ENCODE measurements around the gene KCMF1. TPM values are rescaled to one million over a fixed set of nuclear protein-coding genes. Genes with fewer than 3 reads are reported as not detected.
A peak's percentile ranks its signal among the peaks of the same experiment; 100 is the strongest.

The KCMF1 gene
- total RNA-seq, 2 donors from 2014 or later, result 77.3 to 108 TPM

DNA sequence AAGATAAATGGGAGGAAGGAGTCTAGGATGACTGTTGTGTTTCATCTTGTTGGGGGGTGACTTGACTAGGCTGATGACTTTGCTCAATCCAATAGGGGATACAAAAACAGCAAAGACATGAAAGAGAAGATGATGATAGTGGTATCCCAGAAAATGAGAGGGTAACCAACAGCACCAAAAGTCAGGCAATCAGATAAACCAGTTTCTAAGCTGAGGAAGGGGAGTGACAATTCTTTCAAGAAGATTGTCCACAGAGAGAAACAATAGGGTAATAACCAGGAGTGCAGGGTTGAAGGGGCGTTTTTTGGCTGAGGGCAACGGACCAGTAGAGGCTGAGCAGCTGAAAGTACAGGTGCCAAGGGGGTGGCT, 7.7 kb upstream of the KCMF1 start:
- Mint-ChIP-seq H3K9me3 (peaks cover 3% of the 10 kb centered on the region), H3K27me3 (no peaks in the 10 kb centered on the region), H3K4me1 (peaks cover 37% of the 10 kb centered on the region), H3K27ac (peak overlapping the region; percentile 68), H3K36me3 (ENCODE audit: low read depth) (peaks cover 91% of the 10 kb centered on the region), H3K4me3 (peak overlapping the region; percentile 7)
- ATAC-seq (replicated peaks), result no peak

DNA sequence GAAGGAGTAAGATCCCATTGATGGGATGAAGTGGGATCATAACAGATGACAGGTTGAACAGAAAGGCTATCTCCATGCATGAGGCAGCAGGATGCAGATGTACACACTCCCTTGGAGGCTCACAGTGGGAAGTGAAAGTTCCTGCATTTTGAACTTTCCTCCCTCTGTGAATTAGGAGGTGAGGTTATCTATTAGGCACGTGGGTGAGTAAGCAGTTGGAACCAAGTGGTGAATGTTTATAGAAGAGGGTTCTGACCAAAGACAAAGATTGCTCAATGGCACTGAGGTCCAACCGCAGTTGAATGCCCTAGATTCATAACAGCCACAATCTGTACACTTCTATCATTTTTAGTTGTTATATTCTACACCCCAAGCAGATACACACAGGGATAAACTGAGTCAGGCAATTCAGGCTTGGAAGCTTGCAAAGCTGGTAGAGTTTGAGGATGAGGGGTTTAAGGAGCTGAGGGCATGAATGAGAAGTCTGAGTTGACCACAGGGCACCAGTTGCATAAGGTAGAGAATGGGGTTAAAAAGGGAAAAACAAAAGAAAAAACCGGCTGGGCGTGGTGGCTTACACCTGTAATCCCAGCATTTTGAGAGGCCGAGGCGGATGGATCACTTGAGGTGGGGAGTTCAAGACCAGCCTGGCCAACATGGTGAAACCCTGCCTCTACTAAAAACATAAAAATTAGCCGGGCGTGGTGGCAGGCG, 7.1 kb upstream of the KCMF1 start:
- H3K36me3 Mint-ChIP-seq (ENCODE audit: low read depth), result peaks cover 95% of the 10 kb centered on the region
- H3K27me3 Mint-ChIP-seq, result no peaks in the 10 kb centered on the region
- peaks cover 39% of the 10 kb centered on the region for H3K4me1 Mint-ChIP-seq
- ATAC-seq (replicated peaks), result no peak
- H3K9me3 Mint-ChIP-seq, result peaks cover 3% of the 10 kb centered on the region
- peak overlapping the region; percentile 68 for H3K27ac Mint-ChIP-seq
- H3K4me3 Mint-ChIP-seq, result peak overlapping the region; percentile 7

DNA sequence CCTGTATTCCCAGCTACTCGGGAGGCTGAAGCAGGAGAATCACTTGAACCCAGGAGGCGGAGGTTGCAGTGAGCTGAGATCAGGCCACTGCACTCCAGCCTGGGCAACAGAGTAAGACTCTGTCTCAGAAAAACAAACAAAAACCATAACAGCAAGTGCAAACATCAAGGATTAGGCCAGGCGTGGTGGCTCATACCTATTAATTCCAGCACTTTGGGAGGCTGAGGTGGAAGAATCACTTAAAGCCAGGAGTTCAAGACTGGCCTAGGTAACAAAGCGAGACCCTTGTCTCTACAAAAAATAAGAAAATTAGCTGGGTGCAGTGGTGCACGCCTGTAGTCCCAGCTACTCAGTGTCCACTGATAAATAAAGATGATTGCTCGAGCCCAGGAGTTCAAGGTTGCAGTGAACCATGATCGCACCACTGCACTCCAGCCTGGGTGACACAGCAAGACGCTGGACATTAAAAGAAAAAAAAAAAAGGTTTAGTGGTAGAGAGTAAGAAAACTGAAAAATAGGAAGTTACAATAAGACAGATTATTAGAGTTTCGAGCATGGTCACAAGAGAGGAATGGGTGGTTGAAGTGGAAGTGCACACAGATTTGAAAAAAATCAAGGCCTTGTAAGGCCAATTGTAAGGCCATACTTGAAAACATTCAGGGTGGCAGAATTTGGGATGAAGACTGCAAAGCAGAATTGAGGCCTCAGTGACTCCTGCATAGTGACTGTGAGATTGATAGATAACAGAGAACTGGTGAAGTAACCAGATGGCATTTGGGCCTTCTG, 6.4 kb upstream of the KCMF1 start:
- ATAC-seq (replicated peaks), result no peak

DNA sequence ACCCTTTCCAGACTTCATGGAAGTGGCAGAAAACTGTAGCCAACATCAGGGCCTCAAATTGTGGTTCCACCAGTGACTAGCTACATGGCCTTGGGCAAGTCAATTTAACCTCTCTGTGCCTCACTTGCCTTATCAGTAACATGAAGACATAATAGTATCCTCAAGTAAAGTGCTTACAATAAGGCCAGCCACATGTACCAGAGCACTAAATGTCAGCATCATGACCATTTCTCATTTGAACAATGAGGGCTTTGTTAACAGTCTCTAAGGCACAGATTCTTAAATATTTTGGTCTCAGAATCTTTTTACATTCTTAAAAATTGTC, 5.8 kb upstream of the KCMF1 start:
- Mint-ChIP-seq H3K27ac (no peak overlapping the region), H3K9me3 (peaks cover 3% of the 10 kb centered on the region), H3K4me1 (peaks cover 37% of the 10 kb centered on the region), H3K36me3 (ENCODE audit: low read depth) (peaks cover 95% of the 10 kb centered on the region), H3K27me3 (no peaks in the 10 kb centered on the region), H3K4me3 (no peak overlapping the region)
- no peak for ATAC-seq (replicated peaks)

More for the DNA sequence above, 6.4 kb upstream of the KCMF1 start:
- H3K27me3 Mint-ChIP-seq, result no peaks in the 10 kb centered on the region
- H3K36me3 Mint-ChIP-seq (ENCODE audit: low read depth), result peaks cover 95% of the 10 kb centered on the region
- no peak overlapping the region for H3K4me3 Mint-ChIP-seq
- H3K4me1 Mint-ChIP-seq, result peaks cover 38% of the 10 kb centered on the region
- H3K27ac Mint-ChIP-seq, result peak overlapping the region; percentile 68
- peaks cover 3% of the 10 kb centered on the region for H3K9me3 Mint-ChIP-seq

DNA sequence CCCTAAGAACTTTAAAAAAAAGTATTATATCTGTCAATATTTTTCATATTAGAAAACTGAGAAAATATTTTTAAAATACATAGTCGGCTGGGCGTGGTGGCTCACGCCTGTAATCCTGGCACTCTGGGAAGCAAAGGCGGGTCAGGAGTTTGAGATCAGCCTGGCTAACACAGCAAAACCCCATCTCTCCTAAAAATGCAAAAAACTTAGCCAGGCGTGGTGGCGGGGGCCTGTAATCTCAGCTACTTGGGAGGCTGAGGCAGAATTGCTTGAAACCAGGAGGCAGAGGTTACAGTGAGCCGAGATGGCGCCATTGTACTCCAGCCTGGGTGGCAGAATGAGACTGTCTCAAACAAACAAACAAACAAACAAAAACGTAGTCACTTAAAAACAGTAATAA, 5.1 kb upstream of the KCMF1 start:
- no peak for ATAC-seq (replicated peaks)
- Mint-ChIP-seq H3K27ac (no peak overlapping the region), H3K4me1 (peaks cover 37% of the 10 kb centered on the region), H3K9me3 (peaks cover 3% of the 10 kb centered on the region), H3K4me3 (no peak overlapping the region), H3K36me3 (ENCODE audit: low read depth) (peaks cover 90% of the 10 kb centered on the region), H3K27me3 (no peaks in the 10 kb centered on the region)

DNA sequence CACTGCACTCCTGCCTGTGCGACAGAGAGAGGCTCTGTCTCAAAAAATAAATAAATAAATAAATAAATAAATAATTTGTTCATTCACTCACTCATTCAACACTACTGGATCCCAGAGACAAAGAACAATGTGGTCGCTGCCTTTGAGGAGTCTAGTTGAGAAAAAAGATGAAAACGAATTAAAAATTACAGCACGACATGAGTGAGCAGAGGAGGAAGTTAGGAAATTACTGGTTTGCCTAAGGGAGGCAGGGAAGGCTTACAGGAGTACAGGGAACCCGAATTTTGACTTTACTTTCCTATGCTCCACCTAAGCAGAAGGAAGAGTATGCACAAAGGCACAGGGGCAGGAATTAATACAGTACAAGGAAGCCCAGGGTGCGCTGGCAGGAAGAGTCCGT, 4.2 kb upstream of the KCMF1 start:
- peak overlapping the region; percentile 83 for H3K27ac Mint-ChIP-seq
- H3K27me3 Mint-ChIP-seq, result no peaks in the 10 kb centered on the region
- H3K9me3 Mint-ChIP-seq, result peaks cover 3% of the 10 kb centered on the region
- peaks cover 37% of the 10 kb centered on the region for H3K4me1 Mint-ChIP-seq
- peak overlapping the region; percentile 60 for H3K4me3 Mint-ChIP-seq
- no peak for ATAC-seq (replicated peaks)
- H3K36me3 Mint-ChIP-seq (ENCODE audit: low read depth), result peaks cover 81% of the 10 kb centered on the region

DNA sequence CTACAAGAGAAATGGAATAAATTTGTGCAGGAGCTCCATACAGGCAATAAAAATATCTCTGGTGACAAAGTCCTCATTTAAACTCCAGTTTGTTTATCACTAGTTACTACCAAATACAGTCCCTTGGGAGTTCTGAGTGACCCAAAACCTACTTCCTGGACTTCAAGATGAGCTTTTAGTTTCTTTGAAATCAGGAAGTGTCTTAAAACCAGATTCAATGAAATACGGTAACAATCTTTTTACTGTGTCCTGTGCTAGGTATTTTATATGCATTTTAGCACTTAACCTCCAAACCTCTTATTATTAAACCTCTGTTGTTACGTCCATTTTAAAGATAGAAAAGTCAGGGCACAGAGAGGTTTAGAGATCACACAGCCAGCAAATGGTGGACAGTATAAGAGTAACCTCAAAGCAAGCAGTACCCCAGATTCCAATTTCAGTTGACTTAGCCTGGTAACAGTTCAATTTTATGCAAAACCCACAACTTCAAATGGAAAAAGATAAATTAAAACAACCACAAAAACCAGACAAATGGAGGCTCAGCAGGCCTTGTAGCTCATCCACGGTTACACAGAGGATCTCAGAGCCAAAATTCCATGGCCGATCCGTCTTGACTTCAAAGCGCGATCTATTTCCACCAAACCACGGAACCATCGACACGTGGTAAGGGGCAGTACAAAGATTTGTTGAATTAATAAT, 1.3 kb upstream of the KCMF1 start:
- Mint-ChIP-seq H3K4me3 (peak overlapping the region; percentile 98), H3K9me3 (no peaks in the 10 kb centered on the region)

DNA sequence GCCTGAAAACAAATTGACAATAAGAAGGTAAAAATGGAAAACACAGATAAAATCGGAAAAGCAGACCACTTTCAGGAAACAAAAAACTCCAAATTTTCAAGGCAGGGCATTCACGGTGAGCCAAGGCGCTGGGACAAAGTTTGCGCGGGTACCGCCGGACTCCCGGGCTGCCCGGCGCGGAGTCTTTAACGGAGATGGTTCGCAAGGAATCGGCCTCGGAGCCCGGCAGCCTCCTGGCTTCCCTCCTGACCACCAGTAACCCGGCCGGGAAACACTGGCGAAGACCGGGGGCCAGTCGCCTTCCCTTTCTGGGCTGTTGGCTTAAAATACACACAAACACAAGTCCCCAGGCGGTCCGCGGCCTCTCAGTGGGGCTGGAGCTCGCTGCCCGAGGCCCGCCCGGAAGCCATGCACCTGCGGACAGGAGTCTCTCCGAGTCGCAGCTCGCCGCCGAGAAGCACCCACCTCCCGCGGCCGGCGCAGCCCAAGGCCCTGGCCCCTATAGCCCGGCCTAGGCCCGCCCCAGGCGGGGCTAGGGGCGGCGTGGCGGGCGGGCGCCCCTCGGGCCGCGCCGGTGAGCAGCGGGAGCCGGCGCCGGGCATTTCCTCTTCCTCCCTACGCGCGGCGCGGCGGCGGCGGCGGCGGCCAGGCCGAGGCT, 622 bp upstream of the KCMF1 start:
- Mint-ChIP-seq H3K4me1 (peaks cover 21% of the 10 kb centered on the region), H3K4me3 (peak overlapping the region; percentile 98), H3K9me3 (no peaks in the 10 kb centered on the region), H3K27me3 (no peaks in the 10 kb centered on the region), H3K36me3 (ENCODE audit: low read depth) (peaks cover 73% of the 10 kb centered on the region), H3K27ac (peak overlapping the region; percentile 100)
- peak; percentile 44 for ATAC-seq (replicated peaks)

More for the DNA sequence above, 1.3 kb upstream of the KCMF1 start:
- H3K4me1 Mint-ChIP-seq, result peaks cover 26% of the 10 kb centered on the region
- H3K27me3 Mint-ChIP-seq, result no peaks in the 10 kb centered on the region
- peak overlapping the region; percentile 100 for H3K27ac Mint-ChIP-seq
- no peak for ATAC-seq (replicated peaks)
- H3K36me3 Mint-ChIP-seq (ENCODE audit: low read depth), result peaks cover 77% of the 10 kb centered on the region

DNA sequence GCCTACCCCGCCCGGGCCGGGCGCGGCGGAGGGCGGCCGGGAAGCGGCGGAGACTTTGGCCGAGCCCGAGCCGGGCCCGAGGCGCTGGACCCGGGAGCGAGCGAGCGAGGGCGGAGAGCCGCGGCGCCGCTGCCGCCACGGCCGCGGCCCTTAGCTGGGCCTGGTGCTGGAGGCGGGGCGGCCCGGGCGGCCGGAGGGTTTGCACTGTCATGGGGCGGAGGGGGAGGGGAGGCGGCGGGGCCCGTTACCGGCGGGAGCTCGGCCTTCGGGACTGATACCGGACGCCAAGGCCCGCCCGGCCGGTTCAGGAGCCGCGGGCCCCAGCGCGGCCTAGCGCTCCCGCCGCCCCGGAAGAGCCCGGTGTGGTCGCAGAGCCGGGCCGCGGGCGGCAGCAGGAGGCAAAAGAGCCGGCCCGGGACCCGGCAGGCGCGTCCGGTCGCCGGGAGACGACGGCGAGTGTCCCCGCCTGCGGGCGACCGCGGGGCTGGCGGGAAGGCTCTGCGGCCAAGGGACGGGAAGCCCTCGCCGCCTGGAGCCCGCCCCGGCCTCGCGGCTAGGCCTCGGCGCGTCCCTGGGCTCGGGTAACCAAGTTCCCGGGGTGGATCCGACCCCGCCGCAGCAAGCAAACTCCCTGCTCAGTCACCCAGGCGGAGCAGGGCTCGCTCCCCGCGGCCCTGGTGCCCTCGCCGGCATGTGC, 697 bp downstream of the KCMF1 start:
- Mint-ChIP-seq H3K27ac (peak overlapping the region; percentile 99), H3K9me3 (no peaks in the 10 kb centered on the region), H3K4me1 (peaks cover 19% of the 10 kb centered on the region), H3K4me3 (peak overlapping the region; percentile 98), H3K36me3 (ENCODE audit: low read depth) (peaks cover 71% of the 10 kb centered on the region), H3K27me3 (no peaks in the 10 kb centered on the region)
- peak; percentile 48 for ATAC-seq (replicated peaks)

DNA sequence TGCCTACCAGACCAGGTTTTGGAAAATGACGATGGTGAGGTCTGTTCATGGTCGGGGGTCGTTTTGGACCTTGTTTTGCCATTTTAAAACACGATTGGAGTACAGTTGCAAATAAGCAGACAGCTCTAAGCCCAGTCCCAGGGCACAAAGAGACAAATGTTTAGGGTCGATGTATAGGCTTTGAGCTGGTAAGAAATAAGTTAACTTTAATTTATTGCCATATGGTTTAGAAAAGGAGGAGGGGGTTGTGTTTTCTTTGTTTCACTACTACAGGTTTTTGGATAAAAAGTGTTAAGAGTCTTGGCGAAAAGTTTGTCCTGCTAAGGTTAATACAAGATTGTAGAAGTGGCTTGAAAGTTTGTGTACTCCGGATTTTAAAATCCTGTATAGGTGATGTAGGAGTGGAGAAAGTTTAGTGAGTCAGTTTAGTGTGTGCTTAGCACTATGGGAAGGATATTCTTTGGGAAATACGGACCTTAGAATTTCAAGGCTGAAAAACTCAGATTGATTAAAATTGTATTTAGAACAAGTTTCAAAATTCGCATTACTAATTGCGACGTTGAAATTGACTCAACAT, 1.3 kb downstream of the KCMF1 start:
- Mint-ChIP-seq H3K27ac (peak overlapping the region; percentile 99), H3K36me3 (ENCODE audit: low read depth) (peaks cover 73% of the 10 kb centered on the region), H3K4me1 (peaks cover 16% of the 10 kb centered on the region), H3K27me3 (no peaks in the 10 kb centered on the region), H3K4me3 (peak overlapping the region; percentile 98), H3K9me3 (no peaks in the 10 kb centered on the region)
- peak; percentile 0 for ATAC-seq (replicated peaks)

DNA sequence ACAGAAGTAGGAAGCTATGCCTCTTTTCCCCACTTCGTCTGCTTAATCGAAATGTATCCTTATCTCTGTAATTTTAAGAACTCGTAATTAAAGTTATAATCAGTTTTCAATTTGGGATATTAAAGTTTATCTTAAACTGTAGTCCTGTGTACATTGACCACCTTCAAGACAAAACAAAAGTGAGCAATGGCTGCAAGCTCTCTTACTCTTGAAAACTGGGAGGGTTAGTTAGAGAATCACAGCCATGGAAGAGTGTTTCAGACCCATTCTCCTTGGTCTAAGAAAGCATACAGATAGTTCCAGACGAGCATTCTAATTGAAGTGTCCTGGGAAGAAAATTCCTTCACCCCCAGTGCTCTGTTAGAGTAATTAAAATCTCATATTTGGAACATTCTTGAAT, 2.0 kb downstream of the KCMF1 start:
- Mint-ChIP-seq H3K27me3 (no peaks in the 10 kb centered on the region), H3K4me3 (peak overlapping the region; percentile 98), H3K4me1 (peaks cover 15% of the 10 kb centered on the region), H3K9me3 (no peaks in the 10 kb centered on the region), H3K36me3 (ENCODE audit: low read depth) (peaks cover 75% of the 10 kb centered on the region), H3K27ac (peak overlapping the region; percentile 99)
- no peak for ATAC-seq (replicated peaks)

DNA sequence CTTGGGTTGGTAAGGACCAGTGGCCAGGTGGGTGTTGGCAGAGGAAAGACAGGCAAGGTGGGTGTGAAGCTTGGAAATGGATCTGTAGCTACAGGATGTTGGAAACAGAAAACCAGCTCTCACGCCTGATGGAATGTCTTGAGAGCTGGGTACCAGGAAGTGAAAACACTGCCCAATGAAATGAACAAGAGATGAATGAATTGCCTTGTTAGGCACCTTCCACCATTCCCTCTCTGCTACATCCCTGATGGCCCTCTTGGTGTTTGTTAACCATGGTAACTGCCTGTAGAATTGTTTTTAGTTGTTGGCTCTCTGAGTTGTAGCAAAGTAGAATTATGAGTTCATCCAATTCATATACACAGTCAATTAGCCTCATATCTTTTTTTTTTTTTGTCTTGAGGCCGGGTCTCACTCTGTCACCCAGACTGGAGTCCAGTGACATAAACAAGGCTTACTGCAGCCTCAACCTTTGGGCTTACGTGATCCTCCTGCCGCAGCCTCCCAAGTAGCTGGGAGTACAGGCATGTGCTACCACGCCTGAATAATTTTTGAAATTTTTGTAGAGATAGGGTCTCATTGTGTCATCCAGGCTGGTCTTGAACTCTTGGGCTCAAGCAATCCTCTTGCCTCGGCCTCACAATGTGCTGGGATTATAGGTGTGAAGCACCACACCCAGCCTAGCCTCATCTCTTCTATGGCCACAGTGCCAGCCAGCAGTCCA, 9.5 kb downstream of the KCMF1 start:
- H3K27ac Mint-ChIP-seq, result peak overlapping the region; percentile 60
- peaks cover 31% of the 10 kb centered on the region for H3K4me1 Mint-ChIP-seq

DNA sequence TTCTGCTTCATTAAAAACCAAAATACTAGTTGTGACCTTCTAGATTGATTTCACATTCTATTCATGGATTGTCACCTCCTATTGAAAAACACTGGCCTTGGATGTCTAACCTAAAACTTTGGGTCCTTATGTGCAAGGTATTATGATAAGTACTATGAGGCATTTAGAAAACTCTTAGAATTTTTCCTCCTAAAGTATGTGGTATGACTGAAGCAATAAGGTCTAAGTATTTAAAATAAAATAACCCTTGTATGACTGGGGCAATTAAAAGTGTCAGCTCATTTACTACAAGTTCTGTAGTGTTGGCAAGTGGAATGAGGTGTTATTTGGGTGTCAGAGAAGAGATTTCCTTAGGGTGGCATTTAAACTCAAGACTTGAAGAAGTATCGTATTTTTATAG, 15.1 kb downstream of the KCMF1 start:
- Mint-ChIP-seq H3K4me3 (peak overlapping the region; percentile 30), H3K4me1 (peaks cover 42% of the 10 kb centered on the region), H3K36me3 (ENCODE audit: low read depth) (peaks cover 23% of the 10 kb centered on the region), H3K27ac (no peak overlapping the region), H3K27me3 (no peaks in the 10 kb centered on the region), H3K9me3 (no peaks in the 10 kb centered on the region)
- no peak for ATAC-seq (replicated peaks)

More for the DNA sequence above, 9.5 kb downstream of the KCMF1 start:
- ATAC-seq (replicated peaks), result peak; percentile 14
- Mint-ChIP-seq H3K9me3 (no peaks in the 10 kb centered on the region), H3K36me3 (ENCODE audit: low read depth) (peaks cover 61% of the 10 kb centered on the region), H3K4me3 (peak overlapping the region; percentile 19), H3K27me3 (no peaks in the 10 kb centered on the region)

Data from activated T-helper 17 cell treated with anti-CD3 and anti-CD28 coated beads, Interleukin-2, amount 50 U/mL, for 72 hours (primary cell).